Kidney (tissue), 14 donors: ENCODE data around the gene FAP. TPM values are rescaled to one million over a fixed set of nuclear protein-coding genes. Genes with fewer than 3 reads are reported as not detected.

ENCODE experiments used
- DNase-seq, 5 donors: peaks; one replicate each; pipeline ENCODE4 v3.0.0-alpha.2; 2013 to 2020
- FAIRE-seq: peaks from 2 replicates; lab custom pipeline; 2012; peaks lifted over from hg19 to GRCh38; lab: Jason Lieb, UNC
- H3K27ac ChIP-seq, 2 donors: one replicate each; pipeline ENCODE4 v1.7.0; 2013; ENCODE audit warnings: low read depth in 2 of 2, low read length in 2 of 2, inconsistent platforms in 1 of 2
- H3K27me3 ChIP-seq: one replicate; pipeline ENCODE4 v1.7.1; 2013; ENCODE audit warnings: low read length, inconsistent platforms; ENCODE audit not compliant: control insufficient read depth, insufficient read depth
- H3K36me3 ChIP-seq, 3 donors: one replicate each; pipeline versions ENCODE4 v1.7.0 to v1.7.1; 2013; ENCODE audit warnings: low read length in 3 of 3, control low read depth in 1 of 3, inconsistent platforms in 1 of 3; ENCODE audit not compliant: insufficient read depth in 3 of 3, control insufficient read depth in 2 of 3
- H3K4me1 ChIP-seq, 3 donors: one replicate each; pipeline versions ENCODE4 v1.7.0 to v1.7.1; 2013; ENCODE audit warnings: low read length in 3 of 3, inconsistent platforms in 1 of 3, low read depth in 1 of 3; ENCODE audit not compliant: control insufficient read depth in 2 of 3, insufficient read depth in 2 of 3
- H3K4me3 ChIP-seq, 3 donors: one replicate each; pipeline versions ENCODE4 v1.7.0 to v1.8.1; 2013; ENCODE audit warnings: low read length in 3 of 3, control low read depth in 1 of 3, inconsistent platforms in 1 of 3
- H3K9ac ChIP-seq, 3 donors: one replicate each; pipeline versions ENCODE4 v1.7.0 to v1.7.1; 2013; ENCODE audit warnings: low read length in 3 of 3, control low read depth in 1 of 3, inconsistent platforms in 1 of 3
- H3K9me3 ChIP-seq, 3 donors: one replicate each; pipeline versions ENCODE4 v1.7.0 to v1.7.1; 2013; ENCODE audit warnings: low read length in 3 of 3, control low read depth in 1 of 3, inconsistent platforms in 1 of 3; ENCODE audit not compliant: control insufficient read depth in 2 of 3, insufficient read depth in 1 of 3
- CTCF ChIP-seq: IDR thresholded peaks from 3 replicates; pipeline ENCODE4 v1.5.1; 2012; ENCODE audit warnings: mild to moderate bottlenecking, moderate library complexity, borderline replicate concordance; ENCODE audit not compliant: insufficient read depth; ENCODE audit errors: extremely low read depth
- intact Hi-C: fragments of 100-400 bp; cut with DNase I; formaldehyde crosslinking; loops from one replicate; pipeline ENCODE4 v1.11.1; 2022
- polyA plus RNA-seq: library from polyadenylated mRNA; stranded (reverse); fragments of 350-450 nt; fragmentation: Illumina TruSeq; extraction: RNeasy Lipid Tissue Mini Kit (QIAGEN cat#74804); gene quantifications from one replicate; pipeline ENCODE4 v1.2.3, GENCODE V29; 2014; ENCODE audit warnings: low read depth, low replicate concordance; ENCODE audit not compliant: insufficient read depth
- total RNA-seq: library from RNA; stranded (reverse); fragmentation: NEBNext Ultra II Directional; extraction: Animal tissue kit (Norgen Biotek cat#: 25700); gene quantifications from one replicate; pipeline ENCODE4 v1.2.1, GENCODE V29; 2021
- donor health status: control.
- donor health status: control.
- donor health status: control.
- donor health status: control.
- donor health status: control.
- donor health status: DM: yes; HTN: yes; CAD: no.
- donor health status: Normal renal cell carcinoma (clear cell type).

Gene FAP
- total and polyA plus RNA-seq, 2 donors from 2014 or later: 0.45 to 3.3 TPM

- Histone ChIP-seq H3K9ac (peak overlapping the region in 1 of 3 donors; percentile 43), H3K4me3 (peak overlapping the region in 1 of 3 donors; percentile 47), H3K36me3 (no peaks in the 10 kb centered on the region), H3K27ac (no peak overlapping the region), H3K4me1 (no peaks in the 10 kb centered on the region), H3K9me3 (no peaks in the 10 kb centered on the region), H3K27me3 (no peaks in the 10 kb centered on the region)
- FAIRE-seq (no peak), DNase-seq (peak in 1 of 5 donors; percentile 9)
- no peak for TF ChIP-seq CTCF
- intact Hi-C loops: no loop called here
These were observed 512 bp downstream of the FAP start for GRCh38 chr2:162242586-162243280.

GRCh38 chr2:162241571-162241970 is 1.7 kb downstream of the FAP start:
- Histone ChIP-seq H3K4me1 (no peaks in the 10 kb centered on the region), H3K36me3 (no peaks in the 10 kb centered on the region), H3K27me3 (no peaks in the 10 kb centered on the region), H3K9ac (no peak overlapping the region), H3K4me3 (no peak overlapping the region), H3K9me3 (no peaks in the 10 kb centered on the region), H3K27ac (no peak overlapping the region)
- no peak for TF ChIP-seq CTCF
- FAIRE-seq (no peak), DNase-seq (no peak)
- intact Hi-C loops: no loop called here

GRCh38 chr2:162234620-162235462 is 8.4 kb downstream of the FAP start:
- H3K36me3 ChIP-seq: no peaks in the 10 kb centered on the region
- no peak overlapping the region for H3K4me3 ChIP-seq
- H3K27me3 ChIP-seq: no peaks in the 10 kb centered on the region
- H3K9ac ChIP-seq: no peak overlapping the region
- TF ChIP-seq CTCF: no peak
- intact Hi-C loops: no loop called here
- DNase-seq: peak in 1 of 5 donors; percentile 70
- no peaks in the 10 kb centered on the region for H3K9me3 ChIP-seq
- FAIRE-seq: no peak
- no peak overlapping the region for H3K27ac ChIP-seq
- H3K4me1 ChIP-seq: no peaks in the 10 kb centered on the region
